T-helper 2 cell treated with Interferon-gamma antibody and Interleukin-4, amounts not matched to agents 100 ng/mL and 5 ng/mL, for 36 hours (primary cell): ENCODE results near the gene DCAF6. TPM values are rescaled to one million over a fixed set of nuclear protein-coding genes. Genes with fewer than 3 reads are reported as not detected.

ENCODE experiments used
- intact Hi-C: fragments of 100-400 bp; cut with micrococcal nuclease; formaldehyde crosslinking; loops from one replicate; pipeline ENCODE4 v1.15.1; 2023
- total RNA-seq: library from RNA; stranded (reverse); gene quantifications from 2 replicates; pipeline ENCODE4 v1.2.3, GENCODE V29; 2022

The DCAF6 gene
- total RNA-seq, 1 donor from 2014 or later: 21.0 TPM

DNA sequence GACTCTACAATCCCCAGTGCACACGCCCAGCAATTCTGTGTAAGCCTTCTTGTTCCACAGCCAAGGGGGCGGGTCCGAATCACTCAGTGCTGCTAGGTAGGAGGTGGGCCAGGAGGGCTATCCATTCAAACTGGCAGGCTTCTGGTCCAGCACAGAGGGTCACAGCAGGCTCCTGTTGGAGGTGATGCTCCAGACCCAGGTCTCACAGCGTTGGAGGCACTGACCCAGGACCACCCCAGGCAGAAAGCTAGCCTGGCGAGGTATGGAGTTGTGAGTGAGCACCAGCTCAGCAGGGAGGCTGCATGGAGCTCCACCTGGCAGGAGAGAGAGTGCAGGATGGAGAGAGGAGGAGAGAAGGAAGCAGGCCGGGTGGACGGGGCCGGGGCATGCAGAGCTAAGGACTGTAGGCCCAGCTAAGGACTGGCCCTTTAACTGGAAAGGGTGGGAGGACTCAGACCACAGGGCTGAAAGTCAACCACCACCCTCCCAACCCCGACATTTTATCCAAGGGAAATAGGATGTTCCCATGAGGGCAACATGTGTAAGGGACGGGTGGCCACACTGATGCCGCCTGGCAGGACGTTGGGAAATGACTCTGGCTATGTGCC, 161.5 kb downstream of the DCAF6 start:
- intact Hi-C loops: no loop called here

DNA sequence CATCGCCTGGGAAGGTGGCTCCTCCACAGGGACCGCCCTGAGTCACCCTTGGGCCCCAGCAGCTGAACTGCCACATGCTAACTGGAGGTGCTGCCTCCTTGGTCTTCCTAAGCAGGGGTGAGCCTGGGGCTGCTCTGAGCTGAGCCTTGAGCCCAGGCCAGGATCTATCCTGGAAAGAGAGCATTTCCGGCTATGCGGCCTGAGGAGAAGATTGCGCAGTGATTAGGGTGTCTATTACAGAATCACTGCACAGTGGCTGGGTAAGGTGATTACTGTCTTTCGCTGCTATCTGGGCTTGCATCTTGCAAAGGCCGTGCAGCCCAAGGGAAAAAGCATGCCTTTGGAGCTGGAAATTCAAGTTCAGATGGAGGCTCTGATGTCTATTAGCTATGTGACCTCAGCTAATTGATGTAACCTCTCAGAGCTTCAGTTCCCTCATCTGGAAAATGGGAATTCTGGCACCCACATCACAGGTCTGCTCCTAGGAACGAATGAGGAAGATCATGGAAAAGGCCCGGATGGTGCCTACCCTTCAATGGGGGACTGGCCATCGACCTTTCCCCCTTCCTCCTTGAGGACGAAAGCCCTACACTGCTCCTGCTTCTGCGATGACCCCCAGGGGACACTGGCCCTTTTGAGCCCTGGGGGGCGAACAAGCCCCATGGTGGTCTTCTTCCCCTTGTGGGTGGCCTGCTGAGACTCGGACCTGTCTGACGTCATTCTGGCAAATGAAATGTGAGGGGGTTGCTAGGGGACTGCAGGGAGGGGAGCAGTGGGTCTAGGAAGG, 162.2 kb downstream of the DCAF6 start:
- intact Hi-C loops: no loop called here

DNA sequence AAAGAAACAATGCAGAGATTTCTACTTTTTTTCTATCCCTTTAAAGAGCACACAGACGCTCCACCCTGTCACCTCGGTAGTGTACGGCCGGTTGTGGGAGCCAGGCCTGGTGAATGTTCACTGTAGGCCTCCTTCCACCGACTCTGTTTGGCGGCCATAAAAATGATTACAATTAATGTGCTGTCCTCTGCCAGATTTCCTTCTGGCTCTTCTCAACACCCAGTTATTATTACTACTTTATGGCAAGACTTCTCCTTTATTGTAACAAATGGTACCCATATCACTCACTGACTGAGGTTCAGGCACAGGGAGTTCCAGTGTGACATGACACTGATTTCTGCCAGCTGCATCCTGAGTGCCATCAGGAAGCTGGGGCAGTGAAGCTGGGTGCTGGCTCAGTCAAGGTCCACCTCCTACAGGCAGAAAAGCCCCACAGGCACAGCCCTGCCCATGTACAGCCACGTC, 162.9 kb downstream of the DCAF6 start:
- intact Hi-C loops: no loop called here

GRCh38 chr1:168100315-168101002, 164.0 kb downstream of the DCAF6 start:
- intact Hi-C loops: no loop called here

DNA sequence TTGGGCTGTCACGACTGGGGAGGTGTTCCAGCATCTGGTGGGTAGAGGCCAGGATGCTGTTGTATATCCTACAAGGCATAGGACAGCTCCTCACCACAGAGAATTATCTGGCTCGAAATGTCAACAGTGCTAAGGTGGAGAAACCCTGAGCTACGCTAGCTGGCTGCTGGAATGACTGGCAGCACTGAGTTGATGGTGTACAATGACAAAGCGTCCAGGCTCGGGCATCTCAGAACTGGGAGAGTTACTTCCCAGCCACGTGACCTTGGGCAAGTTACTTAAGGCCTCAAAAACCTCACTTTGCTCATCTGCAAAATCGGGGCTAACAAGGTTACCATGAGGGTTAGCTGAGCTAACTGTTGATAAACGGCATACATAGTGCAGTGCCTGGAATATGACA, 164.9 kb downstream of the DCAF6 start:
- intact Hi-C loops: no loop called here

- intact Hi-C loops: no loop called here
These were observed 166.0 kb downstream of the DCAF6 start for GRCh38 chr1:168102487-168102886.

DNA sequence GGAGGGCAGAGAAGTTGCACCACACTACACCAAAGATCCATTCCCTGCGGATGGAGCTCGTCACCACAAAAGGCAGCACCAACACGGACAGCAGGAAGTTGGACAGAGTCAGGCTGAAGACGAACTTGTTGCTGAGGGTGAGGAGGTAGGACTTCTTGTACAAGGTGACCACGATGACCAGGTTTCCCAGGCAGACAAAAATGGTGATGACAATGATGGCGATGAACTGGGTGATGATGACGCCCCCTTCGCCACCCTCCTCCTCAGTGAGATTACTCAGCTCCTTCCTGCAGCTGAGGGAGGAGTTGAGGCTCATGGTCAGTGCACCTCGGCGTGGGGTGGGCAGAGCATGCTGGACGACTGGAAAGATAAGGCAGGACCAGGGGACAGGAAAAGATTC, 168.1 kb downstream of the DCAF6 start:
- intact Hi-C loops: no loop called here

DNA sequence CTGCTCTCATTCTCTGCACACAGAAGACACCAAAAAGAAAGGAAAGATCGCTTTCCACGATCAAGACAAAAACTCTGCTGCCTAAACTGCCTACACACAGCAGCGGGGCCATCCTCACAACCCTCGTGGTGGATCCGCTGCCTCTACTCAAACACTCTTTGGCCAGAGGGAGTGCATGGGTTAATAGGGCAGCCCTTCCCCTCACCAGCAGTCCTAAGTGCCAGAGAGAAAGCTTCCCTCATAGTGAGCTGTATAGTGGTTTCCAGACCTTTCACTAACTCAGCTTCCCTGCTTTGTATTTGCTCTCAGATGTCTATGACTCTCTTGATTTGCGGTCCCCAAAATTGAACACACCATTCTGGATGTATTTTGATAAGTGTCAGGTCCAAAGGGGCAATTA, 169.4 kb downstream of the DCAF6 start:
- intact Hi-C loops: no loop called here

DNA sequence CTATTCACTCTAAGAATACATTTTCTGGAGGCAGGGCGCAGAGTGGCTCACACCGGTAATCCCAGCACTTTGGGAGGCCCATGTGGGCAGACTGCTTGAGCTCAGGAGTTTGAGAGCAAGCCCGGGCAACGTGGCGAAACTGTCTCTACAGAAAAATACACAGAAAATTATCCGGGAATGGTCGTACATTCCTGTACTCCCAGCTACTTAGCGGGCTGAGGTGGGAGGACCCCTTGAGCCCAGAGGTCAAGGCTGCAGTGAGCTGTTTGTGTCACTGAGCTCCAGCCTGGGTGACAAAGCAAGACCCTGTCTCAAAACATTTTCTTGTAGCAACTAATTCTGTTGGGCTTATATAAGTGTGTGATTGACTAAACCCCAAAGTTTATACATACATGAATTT, 169.8 kb downstream of the DCAF6 start:
- intact Hi-C loops: no loop called here

GRCh38 chr1:168110896-168111545, 174.5 kb downstream of the DCAF6 start:
- intact Hi-C loops: no loop called here

DNA sequence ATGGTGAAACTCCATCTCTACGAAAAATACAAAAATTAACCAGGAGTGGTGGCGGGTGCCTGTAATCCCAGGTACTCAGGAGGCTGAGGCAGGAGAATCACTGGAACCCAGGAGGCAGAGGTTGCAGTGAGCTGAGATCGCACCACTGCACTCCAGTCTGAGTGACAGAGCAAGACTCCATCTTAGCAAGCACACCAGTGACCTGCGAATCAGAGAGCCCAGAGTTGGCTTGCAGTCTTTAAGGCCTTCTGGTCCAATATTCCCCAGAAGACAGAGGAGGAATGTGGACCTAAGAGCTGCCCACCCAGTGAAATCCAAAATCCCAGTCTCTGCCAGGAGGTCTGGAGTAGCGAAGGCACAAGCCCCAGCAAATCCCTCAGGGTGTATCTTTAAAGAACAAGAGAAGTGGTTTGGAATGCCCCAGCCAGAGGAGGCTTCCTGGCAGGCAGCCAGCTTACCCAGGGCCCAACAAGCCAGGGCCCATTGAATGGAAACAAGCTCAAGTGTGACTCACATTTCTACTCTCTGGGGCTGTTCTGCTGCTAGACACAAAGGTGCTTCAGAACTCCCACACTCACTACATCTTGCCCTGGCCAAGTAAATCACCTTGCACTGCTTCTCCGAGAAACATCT, 176.3 kb downstream of the DCAF6 start:
- intact Hi-C loops: no loop called here

GRCh38 chr1:168114845-168115244, 178.4 kb downstream of the DCAF6 start:
- intact Hi-C loops: no loop called here

DNA sequence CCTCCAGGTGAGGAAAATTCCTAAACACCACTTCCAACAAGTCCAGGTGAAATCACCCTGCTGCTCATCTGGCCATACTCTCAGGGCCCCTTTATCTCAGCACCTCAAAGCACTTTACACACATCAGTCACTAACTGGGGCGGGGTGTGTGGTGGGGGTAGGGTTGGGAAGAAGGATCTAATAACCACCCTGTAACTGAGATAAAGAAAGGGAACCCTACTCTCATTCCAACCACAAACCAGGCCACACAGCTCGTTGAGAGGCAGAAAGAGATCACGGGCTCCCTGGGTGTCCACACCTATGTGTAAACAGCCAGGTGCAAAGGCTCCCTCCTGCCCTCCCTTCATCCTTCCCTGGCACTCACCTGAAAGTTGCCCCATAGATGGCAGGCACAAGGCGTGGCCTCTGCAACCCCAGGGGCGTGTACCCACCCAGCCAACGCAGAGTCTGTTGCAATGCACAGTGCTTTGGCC, 179.9 kb downstream of the DCAF6 start:
- intact Hi-C loops: no loop called here

DNA sequence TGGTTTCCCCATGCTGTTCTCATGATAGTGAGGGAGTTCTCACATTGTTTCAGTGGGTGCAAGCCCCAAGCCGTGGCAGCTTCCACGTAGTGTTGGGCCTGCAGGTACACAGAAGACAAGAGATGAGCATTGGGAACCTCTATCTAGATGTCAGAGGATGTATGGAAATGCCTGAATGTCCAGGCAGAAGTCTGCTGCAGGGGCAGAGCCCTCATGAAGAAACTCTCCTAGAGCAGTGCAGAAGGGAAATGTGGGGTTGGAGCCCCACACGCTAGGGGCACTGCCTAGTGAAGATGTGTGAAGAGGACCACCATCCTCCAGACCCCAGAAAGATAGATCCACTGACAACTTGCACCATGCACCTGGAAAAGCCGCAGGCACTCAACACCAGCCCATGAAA, 183.3 kb downstream of the DCAF6 start:
- intact Hi-C loops: no loop called here

GRCh38 chr1:168121401-168122011, 185.0 kb downstream of the DCAF6 start:
- intact Hi-C loops: no loop called here

DNA sequence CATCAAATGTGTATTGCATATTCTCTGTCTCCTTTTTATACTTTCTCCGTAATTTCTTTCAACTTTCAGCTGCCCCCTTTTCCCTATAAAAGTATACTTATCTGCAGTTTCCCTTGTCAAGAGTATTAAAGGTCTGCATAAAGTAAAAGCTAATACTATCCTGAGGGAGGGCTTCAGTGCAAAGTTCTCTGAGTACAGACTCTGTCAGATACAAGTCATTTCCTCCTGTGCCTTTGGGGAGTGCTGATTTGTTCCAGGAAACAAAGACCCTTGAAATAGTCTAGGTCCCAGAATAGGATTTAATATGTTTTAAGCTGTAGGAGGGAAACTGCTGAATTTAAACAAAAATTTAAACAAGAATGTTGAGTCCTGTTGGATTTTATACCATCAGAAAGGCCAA, 188.6 kb downstream of the DCAF6 start:
- intact Hi-C loops: no loop called here

Other genes starting within 250 kb of the DCAF6 start
- 17.0 TPM in 2 replicates for gene MPZL1, start 214.7 kb upstream of the DCAF6 start, total RNA-seq
- 0.14 and 0.16 TPM in 2 replicates for gene ADCY10, start 22.5 kb upstream of the DCAF6 start, total RNA-seq
- gene MPC2, start 389 bp downstream of the DCAF6 start, total RNA-seq: 45.6 and 52.3 TPM in 2 replicates
- 0.30 and 0.36 TPM in 2 replicates for gene GPR161, start 200.2 kb downstream of the DCAF6 start, total RNA-seq
- 41.7 and 43.0 TPM in 2 replicates for gene TIPRL, start 242.3 kb downstream of the DCAF6 start, total RNA-seq